ENCODE data around the gene ELAC1. TPM values are rescaled to one million over a fixed set of nuclear protein-coding genes. Genes with fewer than 3 reads are reported as not detected.
A peak's percentile ranks its signal among the peaks of the same experiment; 100 is the strongest.
"Not testable (repeated sequence)": the region's sequence is repeated elsewhere in the genome, so short reads cannot be mapped to it uniquely, and the experiment has no call there.

ELAC1 gene
- total RNA-seq: 3.3 TPM
- long read RNA-seq, partial matches to known transcripts: 1 of 9 reads
- long read RNA-seq, other reads (novel, unspliced or antisense): 0 of 9 reads

- DNase-seq (peak; percentile 87), ATAC-seq (ENCODE audit: poor library complexity) (peak; percentile 98)
- intact Hi-C loops (cut with DNase I): no loop called here
These were observed at the start of gene ELAC1 for GRCh38 chr18:50967714-50968661. ELAC1 (plus strand) TSS chr18:50968040; CDS start chr18:50974405, 6,365 bp downstream.

GRCh38 chr18:50918153-50918552 lies 49.7 kb upstream of the ELAC1 start:
- ATAC-seq (ENCODE audit: poor library complexity) (no peak), DNase-seq (no peak)
- intact Hi-C loops (cut with DNase I): no loop called here

- no peak for ATAC-seq (ENCODE audit: poor library complexity)
- intact Hi-C loops (cut with DNase I): no loop called here
- no peak for DNase-seq
These were observed 43.5 kb upstream of the ELAC1 start for GRCh38 chr18:50924372-50924771.

- intact Hi-C loops (cut with DNase I): no loop called here
- ATAC-seq (ENCODE audit: poor library complexity) (no peak), DNase-seq (no peak)
These were observed 41.3 kb upstream of the ELAC1 start for GRCh38 chr18:50926521-50926920.

GRCh38 chr18:50928551-50928950 lies 39.3 kb upstream of the ELAC1 start:
- DNase-seq (no peak), ATAC-seq (ENCODE audit: poor library complexity) (no peak)
- intact Hi-C loops (cut with DNase I): no loop called here

- DNase-seq: no peak
- intact Hi-C loops (cut with DNase I): no loop called here
- ATAC-seq (ENCODE audit: poor library complexity): peak; percentile 27
These were observed 34.2 kb upstream of the ELAC1 start for GRCh38 chr18:50933684-50934083.

- no peak for ATAC-seq (ENCODE audit: poor library complexity)
- intact Hi-C loops (cut with DNase I): no loop called here
- DNase-seq: no peak
These were observed 33.2 kb upstream of the ELAC1 start for GRCh38 chr18:50934545-50935211.

GRCh38 chr18:50935493-50936191 lies 32.2 kb upstream of the ELAC1 start:
- intact Hi-C loops (cut with DNase I): loop anchor here (2.0 kb wide), 1 partner anchor 19 kb away; no protein-coding TSS in a partner anchor
- DNase-seq: no peak
- no peak for ATAC-seq (ENCODE audit: poor library complexity)

- intact Hi-C loops (cut with DNase I): loop anchor here (2.0 kb wide), 1 partner anchor 20 kb away; no protein-coding TSS in a partner anchor
- ATAC-seq (ENCODE audit: poor library complexity): no peak
- no peak for DNase-seq
These were observed 30.7 kb upstream of the ELAC1 start for GRCh38 chr18:50937183-50937582.

GRCh38 chr18:50938912-50939311 lies 28.9 kb upstream of the ELAC1 start:
- intact Hi-C loops (cut with DNase I): no loop called here
- DNase-seq (no peak), ATAC-seq (ENCODE audit: poor library complexity) (no peak)

- intact Hi-C loops (cut with DNase I): no loop called here
- no peak for DNase-seq
- ATAC-seq (ENCODE audit: poor library complexity): peak; percentile 65
These were observed 23.5 kb upstream of the ELAC1 start for GRCh38 chr18:50944245-50944932.

- DNase-seq; ATAC-seq (ENCODE audit: poor library complexity); intact Hi-C loops (cut with DNase I): not testable (repeated sequence)
These were observed 21.9 kb upstream of the ELAC1 start for GRCh38 chr18:50945918-50946317.

GRCh38 chr18:50947899-50948298 lies 19.9 kb upstream of the ELAC1 start:
- DNase-seq (no peak), ATAC-seq (ENCODE audit: poor library complexity) (no peak)
- intact Hi-C loops (cut with DNase I): no loop called here

GRCh38 chr18:50949185-50949584 lies 18.7 kb upstream of the ELAC1 start:
- DNase-seq (no peak), ATAC-seq (ENCODE audit: poor library complexity) (no peak)
- intact Hi-C loops (cut with DNase I): no loop called here

GRCh38 chr18:50950626-50951025 lies 17.2 kb upstream of the ELAC1 start:
- ATAC-seq (ENCODE audit: poor library complexity) (no peak), DNase-seq (no peak)
- intact Hi-C loops (cut with DNase I): no loop called here

- intact Hi-C loops (cut with DNase I): no loop called here
These were observed 14.0 kb upstream of the ELAC1 start for GRCh38 chr18:50953822-50954221.

GRCh38 chr18:50955253-50955652 lies 12.6 kb upstream of the ELAC1 start:
- ATAC-seq (ENCODE audit: poor library complexity) (no peak), DNase-seq (no peak)
- intact Hi-C loops (cut with DNase I): no loop called here

More at GRCh38 chr18:50953822-50954221, 14.0 kb upstream of the ELAC1 start:
- DNase-seq (no peak), ATAC-seq (ENCODE audit: poor library complexity) (no peak)

GRCh38 chr18:50956116-50956515 lies 11.7 kb upstream of the ELAC1 start:
- ATAC-seq (ENCODE audit: poor library complexity) (no peak), DNase-seq (no peak)
- intact Hi-C loops (cut with DNase I): no loop called here
